Left colon (tissue), 2 donors: ENCODE measurements around the gene RPS4Y1. TPM values are rescaled to one million over a fixed set of nuclear protein-coding genes. Genes with fewer than 3 reads are reported as not detected.
"Not testable (repeated sequence)": the region's sequence is repeated elsewhere in the genome, so short reads cannot be mapped to it uniquely, and the experiment has no call there.

Experiments
- ATAC-seq: fragments of 200-7000 bp; cut with Tn5 transposase; one replicate; pipeline ENCODE4 v1.9.1; 2020; ENCODE audit warnings: mild to moderate bottlenecking, moderate library complexity
- DNase-seq, 2 donors: peaks; one replicate each; pipeline ENCODE4 v3.0.0-alpha.2; 2020
- intact Hi-C, 2 donors: fragments of 100-400 bp; cut with DNase I in 1 of 2; cut with micrococcal nuclease in 1 of 2; formaldehyde crosslinking; loops; one replicate each; pipeline versions ENCODE4 v1.11.2 to v1.14.0; 2022; cut with DNase I, micrococcal nuclease
- total RNA-seq, 2 donors: library from RNA; stranded (reverse); fragmentation: NEBNext Ultra II Directional; extraction: Animal tissue kit (Norgen Biotek cat#: 25700); gene quantifications; one replicate each; pipeline ENCODE4 v1.2.1, GENCODE V29; 2021
- donor health status: DM: no; HTN: no; CAD: no.
- donor health status: DM: yes; HTN: yes; CAD: no.

Gene RPS4Y1
- total RNA-seq, 2 donors from 2014 or later = not detected

- ATAC-seq (no peak), DNase-seq (no peak)
- intact Hi-C loops = no loop called here
These were observed 26.7 kb downstream of the RPS4Y1 start for GRCh38 chrY:2868035-2868607.

- ATAC-seq, intact Hi-C loops, DNase-seq: not testable (repeated sequence)
These were observed 30.8 kb downstream of the RPS4Y1 start for GRCh38 chrY:2872234-2872633.

DNA sequence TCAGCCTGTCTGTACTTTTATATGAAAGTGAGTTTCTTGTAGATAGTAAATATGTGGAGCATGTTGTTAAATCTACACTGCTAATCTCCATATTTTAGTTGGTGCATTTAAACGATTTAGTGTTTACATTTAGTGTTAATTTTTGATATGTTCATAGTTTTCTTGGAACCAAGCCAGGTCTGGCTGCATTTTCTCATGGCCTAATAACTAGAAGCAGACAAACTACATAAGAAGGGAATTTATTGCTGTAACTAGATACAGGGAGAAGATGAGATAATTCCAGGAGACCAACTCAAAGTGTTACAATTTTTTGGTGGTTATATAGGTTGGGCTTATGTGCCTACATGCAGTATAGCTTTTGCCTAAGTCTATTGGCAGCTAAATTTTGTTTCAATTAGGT lies 32.8 kb downstream of the RPS4Y1 start:
- intact Hi-C loops = no loop called here
- no peak for DNase-seq
- no peak for ATAC-seq

GRCh38 chrY:2883561-2883960 lies 42.2 kb downstream of the RPS4Y1 start:
- ATAC-seq = no peak
- intact Hi-C loops = no loop called here
- no peak for DNase-seq

DNA sequence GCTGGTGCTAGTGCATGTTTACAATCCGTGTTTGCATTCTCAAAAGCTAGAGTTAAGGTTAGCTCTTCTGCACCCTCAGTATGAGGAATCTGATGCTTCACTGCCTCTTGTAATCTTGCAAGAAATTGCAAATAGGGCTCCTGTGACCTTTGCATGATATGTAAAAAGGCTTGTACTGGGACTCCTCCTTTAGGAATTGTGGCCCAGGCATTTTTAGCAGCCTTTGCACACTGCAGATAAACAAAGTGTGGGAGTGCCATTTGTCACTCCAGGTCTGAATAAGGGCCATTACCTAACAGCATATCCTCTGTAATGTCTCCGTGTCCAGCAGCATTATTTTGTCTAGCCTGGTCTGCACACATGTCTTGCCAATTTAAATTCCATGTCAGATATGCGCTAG lies 44.5 kb downstream of the RPS4Y1 start:
- DNase-seq (no peak), ATAC-seq (no peak)
- intact Hi-C loops = no loop called here

- intact Hi-C loops = no loop called here
These were observed 46.0 kb downstream of the RPS4Y1 start for GRCh38 chrY:2887386-2887785.

DNA sequence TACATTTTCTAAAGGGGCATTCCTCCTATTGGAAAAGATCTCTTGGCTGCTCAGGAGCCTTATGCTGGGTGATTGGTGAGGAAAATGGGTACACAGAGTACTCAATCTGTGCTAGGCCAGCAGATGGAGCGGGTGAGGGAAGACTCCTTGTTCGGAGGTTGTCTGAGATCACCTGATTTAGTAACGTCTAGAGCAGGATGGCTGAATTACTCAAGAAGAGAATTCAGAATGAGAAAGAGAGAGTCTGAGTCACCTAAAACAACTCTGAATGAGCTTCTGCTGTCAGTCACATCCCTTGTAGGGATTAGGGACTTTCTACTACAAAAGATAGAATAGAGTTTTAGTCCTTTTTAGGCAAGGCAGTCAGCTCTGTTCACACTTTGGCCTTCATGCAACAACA lies 46.6 kb downstream of the RPS4Y1 start:
- ATAC-seq = no peak
- intact Hi-C loops = no loop called here
- no peak for DNase-seq

More at GRCh38 chrY:2887386-2887785, 46.0 kb downstream of the RPS4Y1 start:
- ATAC-seq (no peak), DNase-seq (no peak)

GRCh38 chrY:2893471-2893870 lies 52.1 kb downstream of the RPS4Y1 start:
- ATAC-seq (no peak), DNase-seq (no peak)
- intact Hi-C loops = no loop called here

DNA sequence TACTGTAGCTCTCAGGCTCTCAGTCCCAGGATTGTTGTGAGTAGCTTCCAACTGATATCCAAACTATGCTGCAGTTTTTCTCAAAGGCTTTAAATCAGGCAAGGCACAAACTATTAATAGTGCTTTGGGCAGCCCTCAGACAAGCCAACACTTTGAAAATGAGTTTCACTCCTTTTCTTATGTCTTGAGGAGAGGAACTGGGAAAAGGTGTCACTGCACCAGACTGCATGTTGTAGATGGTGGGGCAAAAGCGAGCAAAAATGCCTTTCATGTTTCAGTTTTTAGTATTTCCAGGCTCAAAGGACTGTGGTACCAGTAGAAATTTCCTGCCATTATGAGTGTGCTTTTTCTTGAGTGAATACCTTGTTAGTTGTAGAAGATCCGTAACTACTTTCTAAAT lies 54.6 kb downstream of the RPS4Y1 start:
- intact Hi-C loops = no loop called here
- ATAC-seq = no peak

GRCh38 chrY:2907356-2907755 lies 66.0 kb downstream of the RPS4Y1 start:
- no peak for ATAC-seq
- intact Hi-C loops = no loop called here

More for the DNA sequence above, 54.6 kb downstream of the RPS4Y1 start:
- no peak for DNase-seq

DNA sequence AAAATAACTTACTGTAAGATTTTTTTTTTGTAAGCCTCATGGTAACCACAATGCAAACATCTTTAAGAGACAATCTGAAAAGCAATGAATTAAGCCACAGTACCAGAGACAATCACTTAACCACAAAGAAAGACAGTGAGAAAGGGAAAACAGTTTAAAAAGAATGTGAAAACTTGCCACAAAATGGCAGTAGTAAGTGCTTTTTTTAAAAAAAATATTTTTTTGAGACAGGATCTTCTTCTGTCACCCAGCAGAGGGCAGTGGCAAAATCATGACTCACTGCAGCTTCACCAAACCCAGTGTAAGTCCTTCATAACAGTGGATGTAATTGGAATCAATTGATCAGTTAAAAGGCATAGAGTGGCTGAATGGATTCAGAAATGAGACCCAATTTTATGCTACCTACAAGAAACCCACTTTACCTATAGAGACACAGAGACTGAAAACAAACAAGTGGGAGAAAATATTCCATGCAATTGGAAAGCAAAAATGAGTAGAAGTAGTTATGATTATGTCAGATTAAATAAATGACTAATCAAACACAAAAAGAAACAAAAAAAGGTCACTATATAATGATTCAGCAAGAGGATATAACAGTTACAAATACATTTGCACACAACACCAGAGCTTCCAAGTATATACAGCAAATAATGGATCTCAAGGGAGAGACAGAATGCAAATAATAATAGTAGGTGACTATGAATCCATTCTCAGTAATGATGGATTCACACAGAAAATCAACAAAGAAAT lies 71.8 kb downstream of the RPS4Y1 start:
- intact Hi-C loops = no loop called here
- ATAC-seq = no peak
- DNase-seq = no peak

More at GRCh38 chrY:2907356-2907755, 66.0 kb downstream of the RPS4Y1 start:
- no peak for DNase-seq

Other genes with a start within 250 kb of the RPS4Y1 start
- gene SRY, start 53.9 kb upstream of the RPS4Y1 start, total RNA-seq = not detected
- gene ZFY, start 93.8 kb downstream of the RPS4Y1 start, total RNA-seq = not detected